Activated CD4-positive, alpha-beta T cell treated with anti-CD3 and anti-CD28 coated beads, Interleukin-10, Interleukin-2, amounts not matched to agents 100 ng/mL and 50 ng/mL, durations not matched to agents 16 hours and 8 hours (primary cell): ENCODE results near the gene MMP10.
"Not testable (repeated sequence)": the region's sequence is repeated elsewhere in the genome, so short reads cannot be mapped to it uniquely, and the experiment has no call there.

Source experiments
- DNase-seq: peaks from one replicate; pipeline ENCODE4 v3.0.0-alpha.2; 2020

Gene MMP10

DNA sequence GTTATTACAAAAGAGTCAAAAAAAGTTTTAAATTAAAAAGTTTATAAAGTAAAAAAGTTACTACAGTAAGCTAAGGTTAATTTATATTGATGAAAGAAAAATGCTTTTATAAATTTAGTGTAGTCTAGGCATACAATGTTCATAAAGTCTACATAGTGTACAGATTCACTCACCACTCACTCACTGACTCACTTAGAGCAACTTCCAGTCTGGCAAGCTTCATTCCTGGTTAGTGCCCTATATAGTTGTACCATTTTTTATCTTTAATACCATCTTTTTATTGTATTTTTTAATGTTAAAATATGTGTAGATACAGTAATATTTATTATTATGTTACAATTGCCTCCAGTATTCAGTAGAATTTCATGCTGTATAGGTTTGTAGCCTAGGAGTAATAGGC, 2.6 kb upstream of the MMP10 start:
- DNase-seq, result no peak

GRCh38 chr11:102781676-102782075, 1.2 kb upstream of the MMP10 start:
- DNase-seq, result no peak

DNA sequence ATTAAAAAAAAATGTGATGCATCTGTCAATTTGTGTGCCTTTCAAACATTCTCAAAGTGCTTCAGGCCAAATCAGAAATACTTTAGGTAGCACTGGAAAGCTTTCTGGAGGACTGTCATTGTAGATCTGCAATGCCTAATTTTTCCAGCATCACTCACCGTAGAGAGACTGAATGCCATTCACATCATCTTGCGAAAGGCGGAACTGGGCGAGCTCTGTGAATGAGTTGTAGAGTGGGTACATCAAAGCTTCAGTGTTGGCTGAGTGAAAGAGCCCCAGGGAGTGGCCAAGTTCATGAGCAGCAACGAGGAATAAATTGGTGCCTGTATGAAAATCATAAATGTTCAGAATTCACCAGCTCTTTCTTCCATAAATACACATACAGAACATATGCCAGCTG, 4.0 kb downstream of the MMP10 start:
- no peak for DNase-seq

- DNase-seq, result no peak
These were observed 7.0 kb downstream of the MMP10 start for GRCh38 chr11:102773386-102773785.

DNA sequence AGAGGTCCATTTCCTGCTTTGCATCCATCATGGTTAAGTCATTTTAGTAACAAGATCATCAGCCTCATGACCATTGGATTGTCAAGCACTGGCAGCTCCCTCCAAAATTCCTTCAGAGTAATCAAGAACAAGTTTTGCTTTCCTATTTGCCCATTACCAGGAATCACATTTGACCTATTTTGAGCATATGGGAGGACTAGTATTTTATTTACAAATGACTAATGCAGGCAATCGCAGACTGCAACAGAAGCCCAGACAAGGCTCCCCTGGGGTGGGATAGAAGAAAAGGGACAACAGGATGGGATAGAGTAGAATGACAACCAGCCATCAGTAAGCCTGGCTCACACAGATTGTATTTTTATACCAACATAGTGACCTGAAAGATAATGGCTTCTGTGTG, 9.1 kb downstream of the MMP10 start:
- DNase-seq, result no peak

DNA sequence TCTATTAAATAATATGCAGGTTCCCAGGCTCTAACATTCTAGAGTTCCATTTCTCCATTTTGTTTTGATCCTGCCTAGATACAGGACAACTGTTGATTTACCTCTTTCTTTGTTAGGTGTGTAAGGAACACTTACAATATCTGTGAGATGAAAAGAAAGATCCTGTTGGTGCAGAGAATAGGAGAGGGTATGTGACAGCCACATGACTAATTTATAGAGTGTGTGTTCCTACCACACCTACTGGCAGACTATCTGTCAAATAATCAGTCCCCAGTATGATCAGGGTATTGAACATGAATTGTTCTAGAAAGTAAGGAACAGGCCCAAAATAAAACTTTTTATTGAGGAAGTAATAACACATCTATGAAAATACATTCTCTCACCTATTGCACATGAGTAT, 10.2 kb downstream of the MMP10 start:
- no peak for DNase-seq

- no peak for DNase-seq
These were observed 12.6 kb downstream of the MMP10 start for GRCh38 chr11:102767800-102768199.

DNA sequence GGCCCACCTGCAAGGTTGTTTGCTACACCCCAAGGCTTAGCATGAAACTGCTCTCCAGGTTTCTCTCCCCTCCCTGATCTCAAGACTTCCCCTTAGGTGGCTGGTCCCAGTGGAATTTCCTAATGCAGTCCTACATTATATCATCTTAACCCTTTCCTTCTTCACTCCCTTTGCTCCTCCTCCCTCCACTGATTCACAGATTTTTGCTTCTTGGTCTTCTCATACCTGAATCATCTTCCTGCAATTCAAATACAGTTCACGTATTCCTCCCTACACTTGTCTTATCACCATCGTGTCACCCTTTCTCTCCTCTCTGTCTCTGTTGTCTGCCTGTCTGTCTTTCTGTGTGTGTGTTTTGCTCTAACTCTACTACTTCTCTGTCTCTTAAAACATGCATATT, 17.0 kb downstream of the MMP10 start:
- no peak for DNase-seq

- DNase-seq, result no peak
These were observed 18.1 kb downstream of the MMP10 start for GRCh38 chr11:102762361-102762767.

DNA sequence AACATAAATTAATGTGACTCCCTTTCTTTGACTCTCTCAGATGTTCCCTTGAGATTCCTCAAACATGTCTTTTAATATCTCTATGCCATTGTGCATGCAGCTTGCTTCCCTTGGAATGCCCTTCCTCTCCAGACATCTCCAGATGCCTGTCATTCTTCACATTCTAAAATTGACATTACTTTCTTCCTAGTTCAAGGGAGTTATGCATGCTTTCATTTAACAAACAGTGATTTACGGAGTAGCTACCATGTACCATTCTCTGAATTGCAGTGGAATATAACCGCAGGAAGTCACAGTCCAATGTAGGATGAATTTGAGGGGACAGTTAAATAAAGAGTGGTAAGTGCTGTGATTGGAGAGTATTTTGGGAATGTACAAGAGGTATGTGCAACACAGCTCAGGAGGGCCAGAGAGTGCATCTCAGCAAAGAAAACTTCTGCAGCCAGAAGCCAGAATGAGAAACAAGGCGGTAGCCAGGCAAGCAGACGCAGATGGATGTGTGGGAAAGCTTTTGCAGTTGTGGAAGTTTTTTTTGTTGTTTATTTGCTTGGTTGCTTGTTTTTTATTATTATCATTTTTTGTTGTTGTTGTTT, 18.7 kb downstream of the MMP10 start:
- no peak for DNase-seq

- peak; percentile 20 for DNase-seq
These were observed 19.9 kb downstream of the MMP10 start for GRCh38 chr11:102760344-102761035.

DNA sequence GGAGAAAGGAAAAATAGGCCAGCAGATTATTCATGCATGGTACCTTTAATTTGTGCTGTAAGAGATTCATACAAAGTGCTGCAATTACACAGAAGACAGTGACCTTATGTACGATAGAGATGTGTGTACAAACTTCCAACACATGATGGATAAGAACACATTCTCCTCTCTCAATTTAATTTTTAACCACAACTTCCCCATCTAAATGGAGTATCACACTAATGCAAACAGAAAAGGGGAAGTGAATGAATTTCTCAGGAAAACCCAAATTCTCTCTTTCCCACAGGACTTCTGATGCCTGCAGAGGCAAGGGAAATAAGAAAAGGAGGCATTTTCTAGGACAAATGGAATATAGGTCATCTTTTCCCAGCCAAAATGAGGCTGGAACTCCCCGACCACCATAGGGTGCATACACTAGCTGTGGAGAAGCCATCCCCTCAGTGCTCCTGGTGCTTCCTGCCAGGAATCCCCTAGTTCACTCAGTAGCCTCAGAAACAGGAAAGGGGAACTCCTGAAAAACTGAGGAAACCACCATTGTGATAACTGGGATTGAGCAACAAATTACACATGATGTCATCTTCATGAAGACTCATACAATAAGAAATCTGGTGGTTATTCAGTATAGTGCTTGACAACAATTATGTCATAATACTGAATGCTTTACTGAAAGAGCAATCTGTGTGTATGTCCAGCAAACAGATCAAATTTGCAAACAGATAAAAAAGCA, 22.4 kb downstream of the MMP10 start:
- DNase-seq, result no peak

DNA sequence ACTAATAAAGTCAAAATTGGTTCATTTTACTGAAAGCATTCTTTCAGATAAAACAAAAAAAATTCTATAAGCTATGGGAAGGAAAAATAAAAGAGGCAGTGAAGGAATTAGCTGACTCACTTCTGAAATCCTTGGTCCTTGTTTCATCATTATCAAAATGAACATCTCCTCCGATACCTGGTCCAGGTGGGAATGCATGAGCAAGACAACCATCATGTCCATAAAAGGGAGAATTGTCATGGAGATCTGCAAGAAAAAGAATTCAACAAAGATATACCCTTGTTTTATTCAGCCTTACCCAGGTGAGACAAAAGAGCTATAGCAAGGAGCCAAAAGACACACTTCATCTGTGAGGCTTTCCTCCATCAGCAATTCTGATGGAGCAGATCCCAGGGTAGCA, 27.2 kb downstream of the MMP10 start:
- DNase-seq, result no peak

DNA sequence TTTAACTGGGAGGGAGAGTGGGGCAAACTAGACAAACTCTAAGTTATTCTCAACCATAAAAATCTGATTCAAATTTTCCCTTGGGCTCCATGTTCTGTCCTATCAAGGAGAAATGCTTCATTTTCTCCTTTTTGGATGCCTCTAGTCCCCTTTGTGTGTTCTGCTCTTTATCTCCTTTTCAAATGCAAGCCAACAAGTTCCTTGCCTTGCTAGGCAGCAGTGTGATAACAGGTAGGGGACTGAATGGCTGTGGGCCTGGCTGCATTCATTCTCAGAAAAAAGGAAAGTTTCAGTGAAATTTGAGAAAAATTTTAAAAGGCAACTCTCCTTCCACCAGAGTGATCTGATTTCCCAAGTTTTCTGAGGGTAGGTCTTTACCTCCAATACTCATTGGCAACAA, 28.8 kb downstream of the MMP10 start:
- DNase-seq, result no peak

DNA sequence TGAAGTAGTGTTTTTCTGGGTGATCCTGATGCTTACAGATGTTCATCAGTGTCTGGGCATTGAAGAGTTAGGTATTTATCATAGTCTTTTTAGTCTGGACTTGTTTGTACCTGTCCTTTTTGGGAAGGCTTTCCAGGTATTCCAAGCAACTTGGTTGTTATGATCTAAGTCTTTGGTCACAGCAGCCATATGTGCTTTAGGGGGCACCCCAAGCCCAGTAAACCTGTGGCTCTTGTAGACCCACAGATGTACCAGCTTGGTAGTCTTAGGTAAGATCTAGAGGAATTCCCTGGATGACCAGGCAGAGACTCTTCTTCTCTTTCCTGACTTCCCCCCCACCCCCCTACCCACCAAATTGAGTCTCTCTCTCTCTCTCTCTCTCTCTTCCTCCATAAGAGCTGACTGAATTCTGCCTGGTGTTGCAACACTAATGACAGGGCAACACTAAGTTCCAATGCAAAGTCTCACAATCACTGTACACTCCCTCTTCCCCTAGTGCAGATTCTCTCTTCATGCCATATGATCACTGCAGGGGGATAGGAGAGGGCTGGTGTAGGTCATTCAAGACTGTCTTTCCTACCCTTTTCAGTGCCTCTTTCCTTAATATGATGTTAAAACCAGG, 31.2 kb downstream of the MMP10 start:
- DNase-seq, result no peak

GRCh38 chr11:102746746-102747578, 33.5 kb downstream of the MMP10 start:
- not testable (repeated sequence) for DNase-seq

DNA sequence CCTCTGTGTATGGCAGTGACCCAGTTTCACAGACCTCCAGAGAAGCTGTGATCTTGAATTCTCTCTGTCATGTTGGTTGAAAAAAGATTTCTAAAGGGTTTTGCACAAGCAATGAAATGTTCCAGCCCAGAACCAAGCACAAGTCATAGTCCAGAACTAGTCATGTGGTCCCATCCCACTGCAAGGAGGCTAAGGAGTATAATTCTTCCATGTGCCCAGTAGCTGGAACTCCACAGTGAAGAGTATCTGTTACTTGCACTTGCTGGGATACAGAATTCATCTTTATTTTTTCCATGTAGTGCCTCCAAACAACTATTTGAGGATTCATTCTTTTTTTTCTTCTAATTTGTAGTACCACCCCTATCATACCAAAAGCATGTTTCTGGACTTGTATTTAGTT, 45.8 kb downstream of the MMP10 start:
- no peak for DNase-seq

DNA sequence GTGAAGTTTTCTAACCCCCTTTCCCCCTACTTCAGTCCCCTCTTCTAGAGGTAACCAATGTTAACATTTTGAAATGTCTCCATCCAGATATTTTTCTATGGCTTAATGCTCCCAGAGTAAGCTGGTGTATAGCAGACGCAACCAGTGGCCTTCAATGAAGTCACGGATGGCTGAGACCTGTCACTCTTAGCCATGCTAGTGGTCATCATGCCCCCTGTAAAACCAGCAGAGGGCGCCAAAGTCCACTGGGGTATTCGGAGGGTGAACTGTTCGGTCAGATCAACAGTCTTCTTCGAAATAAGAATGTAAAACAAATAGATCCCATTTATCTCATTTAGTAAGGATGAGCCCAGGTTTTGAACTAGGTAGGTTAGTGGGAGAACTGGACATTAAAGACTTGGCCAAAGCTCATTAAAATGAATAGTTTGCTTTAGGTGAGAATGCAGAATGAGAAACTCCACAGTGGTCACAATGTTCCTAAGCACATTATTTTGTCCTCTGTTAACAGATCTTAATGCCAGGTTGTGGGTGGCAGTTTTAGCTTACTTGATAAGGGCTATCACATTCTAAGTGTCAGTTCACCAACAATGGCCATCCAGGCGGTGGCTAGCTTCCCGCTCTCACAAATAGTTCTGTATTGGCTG, 47.1 kb downstream of the MMP10 start:
- peak; percentile 75 for DNase-seq

DNA sequence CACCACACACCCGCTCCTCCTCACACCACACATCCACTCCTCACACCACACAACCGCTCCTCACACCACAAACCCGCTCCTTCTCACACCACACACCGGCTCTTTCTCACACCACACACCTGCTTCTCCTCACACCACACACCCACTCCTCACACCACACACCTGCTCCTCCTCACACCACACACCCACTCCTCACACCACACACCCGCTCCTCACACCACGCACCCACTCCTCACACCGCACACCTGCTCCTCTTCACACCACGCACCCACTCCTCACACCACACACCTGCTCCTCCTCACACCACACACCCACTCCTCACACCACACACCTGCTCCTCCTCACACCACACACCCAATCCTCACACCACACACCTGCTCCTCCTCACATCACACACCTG, 49.5 kb downstream of the MMP10 start:
- not testable (repeated sequence) for DNase-seq

DNA sequence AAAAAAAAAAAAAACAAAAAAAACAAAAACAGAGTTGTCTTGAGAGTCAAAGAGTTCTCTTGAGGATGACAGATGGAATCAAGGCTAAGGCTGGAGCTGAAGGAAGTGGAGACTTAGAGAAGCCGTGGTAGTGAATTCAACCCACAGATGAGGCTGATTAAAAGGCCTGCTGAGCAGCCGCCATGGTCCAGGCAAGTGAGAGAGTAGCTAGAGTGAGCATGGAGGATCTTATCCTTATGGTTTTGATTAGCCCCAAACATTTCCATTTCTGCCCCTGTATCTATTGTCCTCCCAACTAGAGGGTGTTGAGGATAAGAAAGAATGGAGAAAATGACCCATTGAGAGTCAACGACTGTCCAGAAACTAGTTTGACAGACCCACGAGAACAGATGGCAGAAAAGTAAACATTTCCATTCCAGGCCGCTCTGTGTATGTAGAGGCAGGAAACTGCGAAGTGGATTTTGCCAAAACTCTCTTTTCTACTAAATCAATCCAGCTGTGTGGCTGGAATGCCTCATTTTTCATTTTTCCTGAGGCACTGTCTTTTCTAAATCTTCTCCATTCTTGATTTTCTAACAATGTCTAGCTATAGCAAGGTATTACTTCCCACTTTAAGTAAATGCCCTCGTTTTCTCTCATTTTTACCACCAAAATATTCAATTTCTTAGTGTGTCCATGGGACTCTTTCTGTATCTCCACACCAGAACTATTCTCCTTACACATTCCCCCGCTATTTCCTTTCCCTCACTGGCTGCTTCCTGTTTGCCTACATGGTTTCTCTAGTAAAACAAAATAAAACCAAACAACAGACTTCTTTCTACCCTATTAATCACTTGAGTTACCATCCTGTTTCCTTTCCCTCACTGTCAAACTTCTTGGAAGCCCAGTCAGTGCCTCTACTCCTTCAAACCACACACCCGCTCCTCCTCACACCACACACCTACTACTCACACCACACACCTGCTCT, 50.3 kb downstream of the MMP10 start:
- no peak for DNase-seq

DNA sequence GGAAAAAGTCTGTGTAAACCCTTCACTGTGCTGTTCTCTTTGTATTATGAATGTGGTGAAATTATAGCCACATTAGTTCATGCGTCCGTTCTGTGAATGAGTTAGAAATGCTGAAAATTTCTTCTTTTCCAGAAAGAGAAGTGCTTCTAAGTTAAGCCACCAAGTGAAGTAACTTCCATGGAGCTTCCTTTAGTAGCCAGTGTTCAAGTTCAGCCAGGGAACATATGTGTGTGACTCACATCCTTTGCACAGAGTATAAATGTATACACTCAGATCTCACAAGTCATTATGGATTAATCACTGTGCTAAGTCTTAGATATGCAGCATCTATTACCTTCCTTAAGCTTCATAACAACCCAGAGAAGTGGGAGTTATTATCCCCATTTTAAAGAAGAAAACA, 52.5 kb downstream of the MMP10 start:
- DNase-seq, result no peak
